Gastroesophageal sphincter (tissue), 4 donors: ENCODE results near the gene MMP20. TPM values are rescaled to one million over a fixed set of nuclear protein-coding genes. Genes with fewer than 3 reads are reported as not detected.

Source experiments
- ATAC-seq: fragments of 150-250 bp; one replicate; pipeline ENCODE4 v1.9.1; 2016; ENCODE audit warnings: mild to moderate bottlenecking, moderate library complexity
- H3K27ac ChIP-seq, 4 donors: fragments of 200-600 bp; sonication (generic) in 3 of 4; 1 replicate in 3 of 4; 2 replicates in 1 of 4; pipeline ENCODE4 v1.5.1; 2016 to 2019
- H3K27me3 ChIP-seq: fragments of 200-600 bp; sonication (generic); one replicate; pipeline ENCODE4 v1.5.1; 2019
- H3K36me3 ChIP-seq, 2 donors: fragments of 200-600 bp; sonication (generic); one replicate each; pipeline ENCODE4 v1.5.1; 2019; ENCODE audit warnings: control low read depth in 1 of 2
- H3K4me1 ChIP-seq, 3 donors: fragments of 200-600 bp; sonication (generic); 1 replicate in 2 of 3; 2 replicates in 1 of 3; pipeline ENCODE4 v1.5.1; 2016 to 2019; ENCODE audit warnings: control low read depth in 2 of 3
- H3K4me3 ChIP-seq, 2 donors: fragments of 200-600 bp; sonication (generic); one replicate each; pipeline ENCODE4 v1.5.1; 2019; ENCODE audit warnings: mild to moderate bottlenecking in 1 of 2, moderate library complexity in 1 of 2
- H3K9me3 ChIP-seq, 3 donors: fragments of 200-600 bp; sonication (generic); one replicate each; pipeline ENCODE4 v1.5.1; 2017 to 2019; ENCODE audit warnings: control low read depth in 2 of 3
- CTCF ChIP-seq, 4 experiments: fragments of 200-600 bp in 2 of 4; fragments of 450-650 bp in 2 of 4; sonication (generic) in 1 of 4; IDR thresholded peaks; one replicate each; pipeline ENCODE4 v1.5.1; 2017 to 2019; ENCODE audit warnings: antibody characterized with exemption in 4 of 4, mild to moderate bottlenecking in 2 of 4, moderate library complexity in 2 of 4
- EP300 ChIP-seq: sonication (generic); formaldehyde crosslinking; IDR thresholded peaks from one replicate; pipeline ENCODE4 v1.6.1; 2017; ENCODE audit warnings: antibody characterized with exemption, mild to moderate bottlenecking
- POLR2A ChIP-seq, 2 donors: fragments of 450-650 bp; IDR thresholded peaks; one replicate each; pipeline ENCODE4 v1.6.1; 2017; ENCODE audit warnings: antibody characterized with exemption in 2 of 2, mild to moderate bottlenecking in 2 of 2, moderate library complexity in 1 of 2
- POLR2AphosphoS5 ChIP-seq: sonication (generic); formaldehyde crosslinking; IDR thresholded peaks from one replicate; pipeline ENCODE4 v1.6.1; 2017; ENCODE audit warnings: antibody characterized with exemption
- WGBS, 2 donors: methylation state at CpG; one replicate each; pipeline ENCODE4 v1.1.5; 2018; ENCODE audit warnings: low coverage in 1 of 2; 5-methylcytosine and 5-hydroxymethylcytosine counted together
- total RNA-seq, 4 donors: library from RNA; depleted of rRNA; stranded (reverse); fragments of >200 nt; gene quantifications; one replicate each; pipeline ENCODE4 v1.1.0, GENCODE V29; 2016

MMP20 gene
- total RNA-seq, 4 donors from 2014 or later = not detected

GRCh38 chr11:102598272-102598671 is 26.9 kb downstream of the MMP20 start:
- no peak for ATAC-seq
- Histone ChIP-seq H3K36me3 (no peaks in the 10 kb centered on the region), H3K4me3 (no peak overlapping the region), H3K27me3 (no peaks in the 10 kb centered on the region), H3K9me3 (no peaks in the 10 kb centered on the region), H3K4me1 (peaks cover 0 to 4% (median 0%) of the 10 kb centered on the region in 3 donors), H3K27ac (no peak overlapping the region)
- WGBS, 2 donors = 59 to 100% methylated on average over 1 of the region's 1 CpG
- TF ChIP-seq POLR2A (IDR thresholded peaks at IDR 0.05) (no peak), CTCF (IDR thresholded peaks at IDR 0.05) (no peak), EP300 (no peak), POLR2AphosphoS5 (no peak)

GRCh38 chr11:102596578-102596977 is 28.6 kb downstream of the MMP20 start:
- 83 to 86% methylated on average over 4 to 5 of the region's 6 CpGs for WGBS, 2 donors
- H3K27ac ChIP-seq = no peak overlapping the region
- TF ChIP-seq EP300 (no peak), POLR2A (IDR thresholded peaks at IDR 0.05) (no peak), POLR2AphosphoS5 (no peak), CTCF (IDR thresholded peaks at IDR 0.05) (no peak)
- H3K4me3 ChIP-seq = no peak overlapping the region
- no peak for ATAC-seq
- H3K36me3 ChIP-seq = no peaks in the 10 kb centered on the region
- H3K4me1 ChIP-seq = peaks cover 0 to 4% (median 0%) of the 10 kb centered on the region in 3 donors
- H3K27me3 ChIP-seq = no peaks in the 10 kb centered on the region
- H3K9me3 ChIP-seq = no peaks in the 10 kb centered on the region

GRCh38 chr11:102592634-102593581 is 32.2 kb downstream of the MMP20 start:
- no peaks in the 10 kb centered on the region for H3K36me3 ChIP-seq
- no peaks in the 10 kb centered on the region for H3K27me3 ChIP-seq
- no peak overlapping the region for H3K4me3 ChIP-seq
- no peak overlapping the region for H3K27ac ChIP-seq
- no peak for TF ChIP-seq POLR2A (IDR thresholded peaks at IDR 0.05)
- no peak for TF ChIP-seq POLR2AphosphoS5
- TF ChIP-seq CTCF (IDR thresholded peaks at IDR 0.05) = no peak
- no peak for TF ChIP-seq EP300
- H3K4me1 ChIP-seq = no peaks in the 10 kb centered on the region
- H3K9me3 ChIP-seq = no peaks in the 10 kb centered on the region
- 67 to 93% methylated on average over 6 to 10 of the region's 11 CpGs for WGBS, 2 donors
- ATAC-seq = no peak

- no peak overlapping the region for H3K4me3 ChIP-seq
- H3K36me3 ChIP-seq = no peaks in the 10 kb centered on the region
- no peak for TF ChIP-seq CTCF (IDR thresholded peaks at IDR 0.05)
- TF ChIP-seq POLR2AphosphoS5 = no peak
- TF ChIP-seq EP300 = no peak
- no peak for TF ChIP-seq POLR2A (IDR thresholded peaks at IDR 0.05)
- no peaks in the 10 kb centered on the region for H3K4me1 ChIP-seq
- no peaks in the 10 kb centered on the region for H3K27me3 ChIP-seq
- no peak for ATAC-seq
- H3K9me3 ChIP-seq = no peaks in the 10 kb centered on the region
- 85 to 94% methylated on average over 1 of the region's 1 CpG for WGBS, 2 donors
- H3K27ac ChIP-seq = no peak overlapping the region
Observed at GRCh38 chr11:102592131-102592530, 33.0 kb downstream of the MMP20 start.
